ENCODE measurements around the gene MARCHF4.
A peak's percentile ranks its signal among the peaks of the same experiment; 100 is the strongest.

The MARCHF4 gene

GRCh38 chr2:216371721-216372702 is at the start of gene MARCHF4:
MARCHF4 (minus strand) TSS chr2:216372483; CDS start chr2:216370260, 2,223 bp downstream.
- DNase-seq, result peak; percentile 41 to 68 (median 46)

- DNase-seq, result no peak
Measured at GRCh38 chr2:216420367-216421101, 48.3 kb upstream of the MARCHF4 start.

- no peak for DNase-seq
Measured at GRCh38 chr2:216418981-216419380, 46.7 kb upstream of the MARCHF4 start.

- DNase-seq, result no peak
Measured at GRCh38 chr2:216416571-216417307, 44.5 kb upstream of the MARCHF4 start.

GRCh38 chr2:216415541-216415940 is 43.3 kb upstream of the MARCHF4 start:
- no peak for DNase-seq

GRCh38 chr2:216414772-216415319 is 42.6 kb upstream of the MARCHF4 start:
- no peak for DNase-seq

- no peak for DNase-seq
Measured at GRCh38 chr2:216413882-216414281, 41.6 kb upstream of the MARCHF4 start.

- DNase-seq, result peak; percentile 88 to 96 (median 94)
Measured at GRCh38 chr2:216412022-216412999, 40.0 kb upstream of the MARCHF4 start, which contains the start of gene SMARCAL1. SMARCAL1 (plus strand) TSS chr2:216412484; CDS start chr2:216414705, 2,221 bp downstream.

- DNase-seq, result no peak
Measured at GRCh38 chr2:216410550-216410949, 38.3 kb upstream of the MARCHF4 start.

- DNase-seq, result no peak
Measured at GRCh38 chr2:216408426-216409290, 36.4 kb upstream of the MARCHF4 start.

GRCh38 chr2:216406826-216407225 is 34.5 kb upstream of the MARCHF4 start:
- no peak for DNase-seq

GRCh38 chr2:216405588-216405987 is 33.3 kb upstream of the MARCHF4 start:
- DNase-seq, result no peak

- DNase-seq, result peak in 3 of 4 experiments; percentile 3 to 37 (median 12)
Measured at GRCh38 chr2:216404010-216404618, 31.8 kb upstream of the MARCHF4 start.

- DNase-seq, result no peak
Measured at GRCh38 chr2:216402751-216403150, 30.5 kb upstream of the MARCHF4 start.

GRCh38 chr2:216399621-216400020 is 27.3 kb upstream of the MARCHF4 start:
- DNase-seq, result no peak

- DNase-seq, result no peak
Measured at GRCh38 chr2:216394881-216395280, 22.6 kb upstream of the MARCHF4 start.

GRCh38 chr2:216392945-216393840 is 20.9 kb upstream of the MARCHF4 start:
- DNase-seq, result no peak

GRCh38 chr2:216392018-216392562 is 19.8 kb upstream of the MARCHF4 start:
- no peak for DNase-seq
